SH-SY5Y (cell line): Measurements from ENCODE around the gene RSAD2.

Experiments used
- GATA2 ChIP-seq: IDR thresholded peaks from 2 replicates; pipeline ENCODE4 v1.6.1; 2011; ENCODE audit warnings: mild to moderate bottlenecking, low read depth, low read length
- GATA3 ChIP-seq: IDR thresholded peaks from 2 replicates; pipeline ENCODE4 v1.6.1; 2011; ENCODE audit warnings: low read depth, mild to moderate bottlenecking, low read length, moderate library complexity

DNA sequence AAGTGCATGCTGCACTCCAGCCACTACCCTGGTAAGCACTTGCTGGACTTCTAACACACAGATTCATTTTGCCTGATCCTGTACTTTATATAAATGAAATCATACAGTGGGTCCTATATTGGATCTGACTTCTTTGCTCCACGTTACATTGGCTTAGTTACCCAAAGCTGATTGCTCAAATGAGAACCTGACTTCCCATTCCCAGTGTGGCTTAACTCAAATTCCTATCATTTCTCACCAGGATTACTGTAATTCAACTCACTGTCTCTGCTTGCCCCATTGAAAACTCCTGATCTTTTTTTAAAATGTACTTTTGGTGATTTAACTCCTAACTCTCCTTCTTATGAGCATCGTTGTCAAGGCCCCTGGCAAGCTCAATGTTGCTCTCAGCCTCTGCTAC is 1.4 kb downstream of the RSAD2 start:
- no peak for TF ChIP-seq GATA3
- no peak for TF ChIP-seq GATA2
